GM21390 (cell line): ENCODE results near the gene RHO.
"Not testable (repeated sequence)": the region's sequence is repeated elsewhere in the genome, so short reads cannot be mapped to it uniquely, and the experiment has no call there.

Experiments
- ATAC-seq: cut with Tn5 transposase; IDR thresholded peaks from one replicate; pipeline ENCODE4 v1.9.1; 2021; ENCODE audit not compliant: unreplicated experiment

The RHO gene

GRCh38 chr3:129542747-129543146 is 14.3 kb downstream of the RHO start:
- no peak for ATAC-seq

GRCh38 chr3:129543156-129543790 is 14.8 kb downstream of the RHO start, which contains the start of gene H1-8:
Gene H1-8 (plus strand): TSS chr3:129543175. CDS start chr3:129543219, 44 bp downstream.
- ATAC-seq = no peak

- ATAC-seq = no peak
Observed at GRCh38 chr3:129543999-129544398, 15.6 kb downstream of the RHO start.

GRCh38 chr3:129545951-129546350 is 17.5 kb downstream of the RHO start:
- ATAC-seq = not testable (repeated sequence)

GRCh38 chr3:129547241-129547640 is 18.8 kb downstream of the RHO start:
- ATAC-seq = no peak

GRCh38 chr3:129548104-129548965 is 19.9 kb downstream of the RHO start:
- no peak for ATAC-seq

- no peak for ATAC-seq
Observed at GRCh38 chr3:129549006-129549800, 20.8 kb downstream of the RHO start.

- ATAC-seq = no peak
Observed at GRCh38 chr3:129549805-129550204, 21.4 kb downstream of the RHO start.

GRCh38 chr3:129552287-129553050 is 24.0 kb downstream of the RHO start:
- ATAC-seq = no peak

- no peak for ATAC-seq
Observed at GRCh38 chr3:129553171-129553570, 24.7 kb downstream of the RHO start.

GRCh38 chr3:129553719-129554118 is 25.3 kb downstream of the RHO start:
- ATAC-seq = no peak

GRCh38 chr3:129554356-129555152 is 26.1 kb downstream of the RHO start:
- no peak for ATAC-seq

- no peak for ATAC-seq
Observed at GRCh38 chr3:129555153-129555550, 26.7 kb downstream of the RHO start.

GRCh38 chr3:129555616-129556357 is 27.3 kb downstream of the RHO start:
- ATAC-seq = no peak

- no peak for ATAC-seq
Observed at GRCh38 chr3:129556358-129556695, 27.9 kb downstream of the RHO start.

GRCh38 chr3:129556890-129557547 is 28.6 kb downstream of the RHO start:
- no peak for ATAC-seq

GRCh38 chr3:129557548-129557894 is 29.1 kb downstream of the RHO start:
- no peak for ATAC-seq

GRCh38 chr3:129558081-129558771 is 29.8 kb downstream of the RHO start:
- ATAC-seq = no peak
